Neural progenitor cell (in vitro differentiated cells): Measurements from ENCODE around the gene PARVA. TPM values are rescaled to one million over a fixed set of nuclear protein-coding genes. Genes with fewer than 3 reads are reported as not detected.

Source experiments
- DNase-seq: peaks from one replicate; pipeline ENCODE4 v3.0.0-alpha.2; 2016; ENCODE audit warnings: low spot score
- H2AFZ ChIP-seq: fragments of 200-600 bp; sonication (generic); replicated peaks from 2 replicates; pipeline ENCODE4 v1.6.1; 2016; ENCODE audit warnings: antibody characterized with exemption
- H3F3A ChIP-seq: fragments of 200-600 bp; sonication (generic); 2 replicates; pipeline ENCODE4 v1.6.1; 2016; ENCODE audit warnings: antibody characterized with exemption, low read depth
- H3K27ac ChIP-seq: fragments of 200-600 bp; sonication (generic); 2 replicates; pipeline ENCODE4 v1.5.1; 2016; ENCODE audit warnings: mild to moderate bottlenecking
- H3K27me3 ChIP-seq: fragments of 200-600 bp; sonication (generic); 2 replicates; pipeline ENCODE4 v1.6.1; 2016; ENCODE audit warnings: mild to moderate bottlenecking, moderate library complexity
- H3K36me3 ChIP-seq: fragments of 200-600 bp; sonication (generic); 2 replicates; pipeline ENCODE4 v1.5.1; 2016
- H3K4me1 ChIP-seq: fragments of 200-600 bp; sonication (generic); 2 replicates; pipeline ENCODE4 v1.6.1; 2016; ENCODE audit warnings: mixed run types
- H3K4me2 ChIP-seq: fragments of 200-600 bp; sonication (generic); 2 replicates; pipeline ENCODE4 v1.6.1; 2016
- H3K4me3 ChIP-seq: fragments of 200-600 bp; sonication (generic); 2 replicates; pipeline ENCODE4 v1.5.1; 2016
- H3K79me2 ChIP-seq: fragments of 200-600 bp; sonication (generic); 2 replicates; pipeline ENCODE4 v1.6.1; 2016; ENCODE audit warnings: low read depth
- H3K9ac ChIP-seq: fragments of 200-600 bp; sonication (generic); 2 replicates; pipeline ENCODE4 v1.6.1; 2016
- H3K9me3 ChIP-seq: fragments of 200-600 bp; sonication (generic); 2 replicates; pipeline ENCODE4 v1.5.1; 2016; ENCODE audit warnings: low read depth
- H4K20me1 ChIP-seq: fragments of 200-600 bp; sonication (generic); 2 replicates; pipeline ENCODE4 v1.6.1; 2016; ENCODE audit warnings: low read depth
- H3K27ac Mint-ChIP-seq: 3 replicates; pipeline ENCODE4 v1.8.0; 2021; ENCODE audit warnings: mixed read lengths
- H3K27me3 Mint-ChIP-seq: 2 replicates; pipeline ENCODE4 v1.8.0; 2022; ENCODE audit warnings: low read depth, mild to moderate bottlenecking, inconsistent platforms, moderate library complexity, mixed read lengths; ENCODE audit not compliant: insufficient read depth
- H3K36me3 Mint-ChIP-seq: 3 replicates; pipeline ENCODE4 v1.8.0; 2021; ENCODE audit warnings: mixed read lengths
- H3K4me1 Mint-ChIP-seq: 3 replicates; pipeline ENCODE4 v1.8.0; 2021; ENCODE audit warnings: mixed read lengths
- H3K4me3 Mint-ChIP-seq: 3 replicates; pipeline ENCODE4 v1.8.0; 2021; ENCODE audit warnings: mild to moderate bottlenecking, moderate library complexity, mixed read lengths
- H3K9me3 Mint-ChIP-seq: 3 replicates; pipeline ENCODE4 v1.8.0; 2020; ENCODE audit warnings: mixed read lengths
- EZH2 ChIP-seq: fragments of 200-600 bp; sonication (generic); IDR thresholded peaks from 2 replicates; pipeline ENCODE4 v1.6.1; 2017; ENCODE audit warnings: antibody characterized with exemption, mild to moderate bottlenecking, moderate library complexity
- EZH2phosphoT487 ChIP-seq: fragments of 200-600 bp; sonication (generic); IDR thresholded peaks from 2 replicates; pipeline ENCODE4 v1.6.1; 2017; ENCODE audit warnings: antibody characterized with exemption
- total RNA-seq: library from RNA; depleted of rRNA; stranded (reverse); fragments of >200 nt; gene quantifications from 2 replicates; pipeline ENCODE4 v1.2.3, GENCODE V29; 2015; ENCODE audit warnings: low replicate concordance
- TF ChIP-seq, protein P1 (sequence below): fragments of 200-600 bp; sonication (generic); IDR thresholded peaks from 2 replicates; pipeline ENCODE4 v1.5.1; 2017; ENCODE audit warnings: antibody characterized with exemption, mild to moderate bottlenecking

Gene PARVA
- total RNA-seq, 1 donor from 2014 or later: 15.3 TPM

DNA sequence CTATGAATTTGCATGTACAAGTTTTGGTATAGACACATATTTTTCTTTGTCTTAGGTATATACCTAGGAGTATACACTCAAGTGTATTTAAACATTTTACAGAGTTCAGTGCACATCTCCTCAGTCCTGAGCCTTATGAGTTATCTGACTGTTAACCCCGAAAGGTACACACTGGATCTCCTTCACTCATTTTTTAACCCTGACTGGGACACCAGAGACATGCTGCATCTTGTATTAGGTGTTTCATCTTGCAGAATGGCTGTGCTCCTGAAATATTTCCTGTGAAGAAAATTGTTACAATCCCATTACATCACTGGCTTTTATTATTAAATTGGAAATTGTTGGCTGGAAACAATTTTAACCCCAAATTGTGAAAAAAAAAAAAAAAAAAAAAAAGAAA lies 15.3 kb downstream of the PARVA start:
- H3K4me2 ChIP-seq: no peak overlapping the region
- H3F3A ChIP-seq: no peaks in the 10 kb centered on the region
- H3K36me3 ChIP-seq: no peaks in the 10 kb centered on the region
- H3K27ac ChIP-seq: no peak overlapping the region
- H3K4me1 ChIP-seq: no peaks in the 10 kb centered on the region
- Mint-ChIP-seq H3K4me1 (peaks cover 13% of the 10 kb centered on the region), H3K27me3 (no peaks in the 10 kb centered on the region), H3K9me3 (peaks cover 13% of the 10 kb centered on the region), H3K4me3 (no peak overlapping the region), H3K36me3 (peaks cover 9% of the 10 kb centered on the region), H3K27ac (no peak overlapping the region)
- TF ChIP-seq, protein P1, sequence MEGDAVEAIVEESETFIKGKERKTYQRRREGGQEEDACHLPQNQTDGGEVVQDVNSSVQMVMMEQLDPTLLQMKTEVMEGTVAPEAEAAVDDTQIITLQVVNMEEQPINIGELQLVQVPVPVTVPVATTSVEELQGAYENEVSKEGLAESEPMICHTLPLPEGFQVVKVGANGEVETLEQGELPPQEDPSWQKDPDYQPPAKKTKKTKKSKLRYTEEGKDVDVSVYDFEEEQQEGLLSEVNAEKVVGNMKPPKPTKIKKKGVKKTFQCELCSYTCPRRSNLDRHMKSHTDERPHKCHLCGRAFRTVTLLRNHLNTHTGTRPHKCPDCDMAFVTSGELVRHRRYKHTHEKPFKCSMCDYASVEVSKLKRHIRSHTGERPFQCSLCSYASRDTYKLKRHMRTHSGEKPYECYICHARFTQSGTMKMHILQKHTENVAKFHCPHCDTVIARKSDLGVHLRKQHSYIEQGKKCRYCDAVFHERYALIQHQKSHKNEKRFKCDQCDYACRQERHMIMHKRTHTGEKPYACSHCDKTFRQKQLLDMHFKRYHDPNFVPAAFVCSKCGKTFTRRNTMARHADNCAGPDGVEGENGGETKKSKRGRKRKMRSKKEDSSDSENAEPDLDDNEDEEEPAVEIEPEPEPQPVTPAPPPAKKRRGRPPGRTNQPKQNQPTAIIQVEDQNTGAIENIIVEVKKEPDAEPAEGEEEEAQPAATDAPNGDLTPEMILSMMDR: no peak
- no peak for TF ChIP-seq EZH2
- no peaks in the 10 kb centered on the region for H3K27me3 ChIP-seq
- H3K4me3 ChIP-seq: no peak overlapping the region
- H3K9me3 ChIP-seq: no peaks in the 10 kb centered on the region
- H3K79me2 ChIP-seq: no peaks in the 10 kb centered on the region
- H3K9ac ChIP-seq: no peak overlapping the region
- H4K20me1 ChIP-seq: no peaks in the 10 kb centered on the region
- H2AFZ ChIP-seq: no peak overlapping the region
- no peak for DNase-seq

DNA sequence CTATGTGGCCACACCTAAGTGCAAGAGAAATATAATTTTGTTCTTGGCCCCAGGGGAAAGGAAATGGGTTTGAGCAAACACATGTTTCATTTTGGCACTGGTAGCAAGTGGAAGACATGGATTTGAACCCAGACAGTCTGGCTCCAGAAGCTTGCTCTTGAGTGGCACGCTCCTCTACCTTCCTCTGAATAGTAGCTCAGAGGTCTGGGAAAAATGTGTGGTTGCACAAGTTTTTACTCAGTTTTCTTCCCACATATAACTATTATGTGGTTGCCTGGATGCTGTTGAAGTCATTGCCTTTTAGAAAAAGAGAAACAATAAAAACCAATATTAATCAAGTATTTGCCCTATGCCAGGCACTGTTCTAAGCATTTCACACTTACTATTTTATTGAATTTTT lies 16.3 kb downstream of the PARVA start:
- peaks cover 13% of the 10 kb centered on the region for H3K9me3 Mint-ChIP-seq
- no peak for TF ChIP-seq EZH2phosphoT487
- TF ChIP-seq EZH2: no peak
- TF ChIP-seq, protein P1: no peak
- no peak overlapping the region for H3K27ac Mint-ChIP-seq

DNA sequence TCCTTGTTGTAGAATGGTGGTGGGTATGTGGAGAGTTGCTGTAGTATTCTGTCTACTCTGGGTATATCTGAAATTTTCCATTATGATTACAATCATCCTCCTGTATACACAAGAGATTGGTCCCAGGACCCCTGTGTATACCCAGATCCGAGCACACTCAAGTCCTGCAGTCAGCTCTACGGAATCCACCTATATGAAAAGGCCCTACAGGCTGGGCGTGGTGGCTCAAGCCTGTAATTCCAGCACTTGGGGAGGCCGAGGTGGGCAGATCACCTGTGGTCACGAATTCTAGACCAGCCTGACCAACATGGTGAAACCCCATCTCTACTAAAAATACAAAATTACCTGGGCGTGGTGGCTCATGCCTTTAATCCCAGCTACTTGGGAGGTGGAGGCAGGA lies 17.2 kb downstream of the PARVA start:
- Histone ChIP-seq H4K20me1 (no peaks in the 10 kb centered on the region), H3K4me1 (no peaks in the 10 kb centered on the region), H3F3A (no peaks in the 10 kb centered on the region), H3K4me3 (no peak overlapping the region), H3K9me3 (no peaks in the 10 kb centered on the region), H3K27me3 (no peaks in the 10 kb centered on the region), H3K79me2 (no peaks in the 10 kb centered on the region), H3K9ac (no peak overlapping the region), H2AFZ (no peak overlapping the region), H3K27ac (no peak overlapping the region), H3K36me3 (no peaks in the 10 kb centered on the region), H3K4me2 (no peak overlapping the region)
- peaks cover 13% of the 10 kb centered on the region for H3K9me3 Mint-ChIP-seq
- no peak overlapping the region for H3K4me3 Mint-ChIP-seq
- no peak overlapping the region for H3K27ac Mint-ChIP-seq
- H3K36me3 Mint-ChIP-seq: peaks cover 9% of the 10 kb centered on the region
- no peak for DNase-seq
- peaks cover 9% of the 10 kb centered on the region for H3K4me1 Mint-ChIP-seq
- H3K27me3 Mint-ChIP-seq: no peaks in the 10 kb centered on the region
- TF ChIP-seq, protein P1: no peak
- TF ChIP-seq EZH2 (no peak), EZH2phosphoT487 (no peak)

More for the DNA sequence above, 16.3 kb downstream of the PARVA start:
- Histone ChIP-seq H3K4me2 (no peak overlapping the region), H3K36me3 (no peaks in the 10 kb centered on the region), H3K9me3 (no peaks in the 10 kb centered on the region), H3K27me3 (no peaks in the 10 kb centered on the region), H2AFZ (no peak overlapping the region), H3K4me1 (no peaks in the 10 kb centered on the region), H3F3A (no peaks in the 10 kb centered on the region), H4K20me1 (no peaks in the 10 kb centered on the region), H3K79me2 (no peaks in the 10 kb centered on the region), H3K27ac (no peak overlapping the region), H3K9ac (no peak overlapping the region), H3K4me3 (no peak overlapping the region)
- Mint-ChIP-seq H3K4me1 (peaks cover 9% of the 10 kb centered on the region), H3K27me3 (no peaks in the 10 kb centered on the region), H3K4me3 (no peak overlapping the region), H3K36me3 (peaks cover 9% of the 10 kb centered on the region)
- no peak for DNase-seq
